ENCODE measurements around the gene FEN1.

Gene FEN1

GRCh38 chr11:61797263-61797944, 4.7 kb downstream of the FEN1 start:
- peak; percentile 73 for DNase-seq

DNA sequence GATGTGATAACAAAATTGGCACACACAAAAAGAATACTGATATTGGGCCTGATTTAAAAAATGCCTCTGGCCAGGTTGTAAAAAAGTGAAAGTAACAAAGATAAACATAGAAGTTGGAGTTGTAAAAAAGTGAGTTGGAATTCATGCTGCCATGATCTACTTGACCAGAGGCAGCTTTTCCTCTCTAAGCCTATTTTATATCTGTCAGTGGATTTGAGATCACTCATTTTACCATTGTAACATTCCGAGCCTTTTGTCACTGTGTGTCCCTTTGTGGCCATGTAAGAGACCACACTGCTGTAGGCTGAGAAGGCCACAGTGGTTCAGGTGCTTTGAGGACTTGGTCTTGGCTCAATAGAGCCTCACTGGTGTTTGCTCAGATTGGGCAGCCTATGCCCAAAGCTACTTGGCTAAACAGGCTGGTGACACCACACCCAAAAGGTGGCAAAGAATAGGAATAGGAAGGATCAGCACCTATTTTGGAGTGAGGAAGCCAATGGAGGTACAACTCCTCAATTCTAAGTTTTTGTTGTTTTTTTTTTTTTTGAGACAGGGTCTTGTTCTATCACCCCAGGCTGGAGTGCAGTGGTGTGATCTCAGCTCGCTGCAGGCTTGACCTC, 7.1 kb downstream of the FEN1 start:
- no peak for DNase-seq

- DNase-seq = no peak
Measured at GRCh38 chr11:61800331-61801281, 7.9 kb downstream of the FEN1 start.

DNA sequence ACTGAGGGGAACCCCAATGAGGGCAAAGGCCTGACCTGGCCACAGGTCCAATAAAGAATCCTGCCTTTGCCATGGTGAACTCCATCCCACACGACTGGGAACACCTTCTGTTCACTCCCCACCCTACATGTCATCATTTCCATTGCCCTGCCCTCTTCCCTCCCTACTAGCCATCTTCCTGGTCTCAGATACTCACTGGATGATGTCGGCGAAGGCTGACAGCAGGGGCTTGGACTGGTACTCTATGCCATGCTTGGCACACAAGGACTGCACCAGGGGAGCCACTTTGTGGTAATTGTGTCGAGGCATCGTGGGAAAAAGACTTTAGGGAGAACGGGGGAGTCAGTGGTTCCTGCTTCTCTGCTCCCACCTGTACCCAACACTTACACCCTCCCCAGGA, 9.9 kb downstream of the FEN1 start:
- no peak for DNase-seq

DNA sequence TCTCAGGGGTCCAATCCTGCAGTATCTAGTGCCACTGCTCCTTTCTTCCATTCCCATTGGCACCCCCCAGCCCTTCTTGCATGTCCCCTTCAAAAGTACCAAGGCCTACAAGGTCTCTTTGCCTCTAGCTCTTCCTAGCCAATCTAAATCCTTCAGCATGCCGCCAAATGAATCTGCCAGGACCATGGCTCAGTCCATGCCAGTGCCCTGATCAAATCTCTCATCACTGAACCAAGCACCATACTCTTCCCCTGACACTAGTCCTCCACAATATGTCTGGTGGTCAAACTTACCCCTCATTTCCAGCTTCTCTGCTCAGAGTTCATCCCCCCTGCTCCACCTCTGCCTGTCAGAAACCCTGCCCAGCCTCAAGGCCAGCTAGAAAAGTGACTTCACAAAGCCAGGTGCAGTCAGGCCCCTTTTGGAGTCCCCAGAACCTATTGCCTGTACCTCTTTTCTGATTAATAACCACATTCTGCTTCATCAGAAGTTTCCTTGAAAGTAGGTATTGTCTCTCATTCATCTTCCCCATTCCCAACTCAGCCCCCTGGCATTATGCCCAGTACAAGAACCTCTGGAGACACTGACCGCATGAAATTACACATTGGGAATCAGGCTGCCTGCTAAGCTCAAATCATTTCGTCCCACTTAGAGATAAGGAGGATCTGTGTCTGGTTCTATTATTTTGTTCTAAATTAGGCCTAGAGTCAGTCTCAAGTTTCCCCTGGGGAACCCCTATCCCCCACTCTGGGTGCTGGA, 11.4 kb downstream of the FEN1 start:
- no peak for DNase-seq

DNA sequence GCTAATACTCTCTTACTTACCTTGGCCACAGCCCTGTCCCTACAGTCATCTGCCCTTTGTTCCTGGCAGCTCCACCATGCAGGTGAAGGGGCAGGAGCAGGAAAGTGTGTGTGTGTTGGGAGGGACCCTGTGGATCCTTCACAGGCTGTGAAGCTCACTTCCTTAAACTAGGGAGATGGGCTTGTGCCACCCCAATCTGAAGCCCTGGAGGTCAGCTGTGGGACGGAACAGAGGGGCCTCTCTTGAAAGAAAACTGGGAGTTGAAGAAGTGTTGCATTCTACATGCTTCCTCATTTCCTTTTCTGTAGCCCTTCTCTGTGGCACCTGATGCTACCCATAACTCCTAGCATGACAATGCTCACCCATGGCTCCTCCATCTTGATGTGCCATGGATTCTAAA, 12.4 kb downstream of the FEN1 start:
- no peak for DNase-seq

- no peak for DNase-seq
Measured at GRCh38 chr11:61806785-61807184, 14.1 kb downstream of the FEN1 start.

DNA sequence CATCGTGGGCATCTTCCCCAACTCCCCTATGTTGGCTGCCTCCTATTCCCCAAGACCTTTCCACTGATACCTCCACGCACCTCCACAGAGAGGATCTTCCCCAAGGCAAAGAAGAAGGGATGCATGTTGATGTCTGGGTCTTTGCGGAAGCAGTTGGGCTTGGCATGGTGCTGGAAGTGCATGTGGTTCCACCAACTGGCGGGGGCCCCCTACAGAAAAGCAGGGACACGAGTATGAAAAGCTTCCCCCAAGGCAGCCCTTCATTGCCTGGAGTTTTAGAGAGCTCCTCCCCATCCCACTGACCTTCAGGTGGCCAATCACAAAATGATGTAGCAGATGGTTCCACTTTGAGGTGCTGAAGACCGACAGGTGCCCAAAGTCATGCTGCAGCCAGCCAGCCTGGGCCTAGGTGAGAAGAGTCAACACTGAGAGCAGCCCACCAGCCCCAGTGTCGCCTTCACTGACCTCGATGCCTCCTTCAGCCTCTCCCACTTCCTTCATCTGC, 18.0 kb downstream of the FEN1 start:
- DNase-seq = no peak

- no peak for DNase-seq
Measured at GRCh38 chr11:61811831-61812230, 19.1 kb downstream of the FEN1 start.

- DNase-seq = no peak
Measured at GRCh38 chr11:61812736-61813411, 20.2 kb downstream of the FEN1 start.

DNA sequence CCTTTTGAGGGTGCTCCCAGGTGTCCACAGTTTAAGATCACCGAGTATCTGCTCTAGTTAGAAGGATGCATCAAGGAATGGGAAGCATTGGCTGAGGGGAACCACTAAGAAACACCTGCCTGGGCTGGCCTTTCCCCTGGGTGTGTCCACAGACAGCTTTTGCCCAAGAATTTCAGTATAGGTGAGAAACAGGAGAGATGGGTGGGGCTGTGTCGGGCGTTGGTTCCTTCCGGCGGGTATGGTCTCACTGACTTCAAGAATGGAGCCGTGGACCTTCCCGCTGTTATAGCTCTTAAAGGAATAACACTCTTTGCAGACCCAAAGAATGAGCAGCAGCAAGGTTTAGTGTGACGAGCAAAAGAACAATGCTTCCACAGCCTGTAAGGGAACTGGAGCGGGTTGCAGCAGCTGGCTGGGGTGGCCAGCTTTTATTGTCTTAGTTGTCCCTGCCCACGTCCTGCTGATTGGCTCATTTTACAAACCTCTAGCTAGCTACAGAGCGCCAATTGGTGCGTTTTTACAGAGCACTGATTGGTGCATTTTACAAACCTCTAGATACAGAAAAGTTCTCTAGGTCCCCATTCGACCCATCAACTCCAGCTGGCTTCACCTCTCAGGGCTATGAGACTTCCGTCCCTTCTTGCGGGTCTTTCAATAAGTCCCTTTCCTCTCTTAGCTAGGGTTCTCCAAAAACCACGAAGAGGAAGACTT, 21.7 kb downstream of the FEN1 start:
- DNase-seq = no peak

DNA sequence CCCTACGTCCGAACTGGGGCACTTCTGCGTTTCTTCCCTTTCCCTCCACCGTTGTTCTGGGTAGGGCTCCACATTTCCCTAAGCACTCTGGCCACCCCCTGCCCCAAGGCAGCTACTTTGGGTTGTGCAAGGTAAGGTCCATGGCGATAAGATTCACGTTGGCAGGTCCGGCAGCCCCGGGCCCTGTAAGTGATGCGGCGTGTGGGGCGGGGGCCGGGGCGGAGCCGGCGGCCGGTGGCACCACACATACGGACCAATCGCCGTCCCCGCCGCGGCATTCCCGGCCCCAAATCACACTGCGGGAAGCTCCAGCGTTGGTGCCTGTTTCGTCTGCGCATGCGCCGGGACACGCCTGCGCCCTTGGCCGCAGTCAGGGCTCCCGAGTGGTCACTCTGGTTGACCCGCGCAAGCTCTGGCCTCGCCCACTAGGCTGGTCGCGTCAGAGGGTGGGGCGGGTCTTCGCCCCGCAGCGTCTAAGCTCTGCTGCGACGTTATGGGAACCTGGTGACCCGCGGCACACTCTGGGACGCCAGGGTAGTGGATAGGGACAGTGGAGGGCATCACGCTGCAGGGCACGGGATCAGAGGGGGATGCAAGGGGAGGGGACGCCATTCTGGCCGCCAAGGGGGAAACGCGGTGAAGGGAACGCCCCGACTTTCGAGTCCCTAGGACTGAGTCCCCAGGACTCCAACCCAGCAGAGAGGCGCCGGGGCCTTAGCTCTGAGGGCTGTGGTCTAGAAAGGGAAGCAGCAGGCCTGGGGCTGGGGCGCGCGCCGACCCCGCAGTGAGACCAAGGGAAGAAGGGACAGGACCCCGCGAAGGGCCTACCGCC, 22.5 kb downstream of the FEN1 start:
- peak; percentile 93 for DNase-seq

DNA sequence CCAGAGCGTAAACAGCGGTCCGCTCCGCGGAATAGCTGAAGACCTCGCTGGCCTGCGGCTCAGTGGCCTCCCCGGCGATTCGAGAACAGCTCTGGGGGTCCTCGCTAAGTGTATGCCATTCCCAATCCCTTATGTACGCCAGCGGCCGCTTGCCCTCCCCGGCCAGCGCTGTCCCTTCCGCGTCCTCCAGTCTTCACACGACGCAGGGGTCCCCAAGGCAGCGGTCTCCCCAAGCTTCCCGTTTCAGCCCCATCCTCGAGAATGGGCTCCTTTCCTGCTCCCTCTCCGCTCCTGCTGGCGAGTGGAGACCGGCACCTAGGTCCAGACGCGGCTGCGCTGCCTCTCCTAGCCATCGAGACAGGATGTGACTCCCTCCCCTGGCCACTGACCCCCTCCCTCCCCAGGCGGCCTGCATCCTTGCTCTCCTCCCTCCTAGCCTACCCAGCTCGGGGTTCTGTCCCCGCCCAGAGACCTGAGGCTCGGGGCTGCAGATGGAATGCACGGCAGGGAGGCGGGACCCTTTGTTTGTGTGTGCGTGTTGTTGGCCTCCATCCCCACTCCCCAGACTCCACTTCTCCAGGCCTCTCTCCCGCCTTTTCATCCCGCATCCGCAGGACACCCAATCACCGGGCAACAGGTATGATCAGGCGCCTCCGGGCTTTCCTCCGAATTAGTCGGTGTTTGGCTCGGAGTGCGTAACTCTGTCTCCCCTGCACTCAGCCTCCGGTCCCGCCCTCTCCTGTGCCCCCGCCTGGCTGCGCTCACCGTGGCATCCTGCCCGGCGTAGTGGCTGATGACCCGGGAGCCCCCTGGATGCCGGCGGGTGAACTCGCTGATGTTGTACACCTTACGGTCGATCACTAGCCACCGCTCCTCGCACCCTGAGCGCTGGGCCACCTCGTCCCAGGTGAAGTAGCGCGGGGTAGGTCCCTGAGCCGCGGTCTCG, 23.4 kb downstream of the FEN1 start:
- DNase-seq = peak; percentile 85

DNA sequence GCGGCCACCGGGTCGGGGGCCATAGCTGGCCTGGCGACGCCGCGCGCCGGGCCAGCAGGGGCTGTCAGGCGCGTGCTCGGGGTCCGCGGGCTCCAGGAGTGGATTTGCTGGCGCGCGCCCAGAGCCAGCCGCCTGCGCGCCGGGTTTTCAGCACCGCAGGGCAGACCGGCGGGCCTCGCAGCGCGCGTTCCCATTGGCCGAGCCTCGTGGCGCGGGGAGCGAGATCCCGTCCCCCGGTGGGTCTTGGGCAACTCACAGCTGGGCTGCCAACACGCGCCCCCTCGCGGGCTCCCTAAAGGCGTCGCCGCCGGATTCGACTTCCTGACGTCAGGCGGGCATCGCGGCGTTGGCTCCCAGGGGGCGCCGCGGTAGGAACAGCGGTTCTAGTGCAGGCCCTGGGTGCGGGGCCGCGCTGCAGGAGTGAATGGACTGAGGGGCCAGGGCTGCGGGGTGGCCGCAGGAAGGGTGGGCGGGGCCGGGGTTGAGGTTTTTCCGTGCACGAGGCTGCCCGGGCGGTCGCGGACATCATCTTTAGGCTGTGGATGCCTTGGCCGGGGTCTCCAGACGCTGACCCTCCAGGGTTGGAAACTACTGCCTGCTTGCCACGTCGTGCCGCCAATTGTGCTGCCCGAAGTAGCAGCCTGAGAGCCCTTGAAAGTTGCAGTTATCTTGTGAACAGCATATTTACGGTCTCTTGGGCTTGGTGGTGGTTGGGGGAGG, 24.2 kb downstream of the FEN1 start, which contains the start of gene FADS1:
Gene FADS1 (minus strand): TSS at position 268 of the 720 bp plus-strand sequence. CDS start 74 bp downstream, at position 194.
- DNase-seq = peak; percentile 99

- DNase-seq = no peak
Measured at GRCh38 chr11:61817471-61818202, 24.9 kb downstream of the FEN1 start.

- no peak for DNase-seq
Measured at GRCh38 chr11:61820174-61820573, 27.5 kb downstream of the FEN1 start.

- DNase-seq = peak; percentile 67
Measured at GRCh38 chr11:61826930-61827570, 34.3 kb downstream of the FEN1 start.
